Osteocyte (in vitro differentiated cells): ENCODE results near the gene MAPK4. TPM values are rescaled to one million over a fixed set of nuclear protein-coding genes. Genes with fewer than 3 reads are reported as not detected.
"Not testable (repeated sequence)": the region's sequence is repeated elsewhere in the genome, so short reads cannot be mapped to it uniquely, and the experiment has no call there.

Source experiments
- DNase-seq: peaks from one replicate; pipeline ENCODE4 v3.0.0; 2021; ENCODE audit warnings: mixed read lengths; ENCODE audit not compliant: unreplicated experiment; ENCODE audit errors: extremely low spot score
- H3K27ac Mint-ChIP-seq: one replicate; pipeline ENCODE4 v1.8.0; 2021; ENCODE audit warnings: mild to moderate bottlenecking, mixed read lengths; ENCODE audit not compliant: unreplicated experiment
- H3K27me3 Mint-ChIP-seq: one replicate; pipeline ENCODE4 v1.8.0; 2021; ENCODE audit warnings: mixed read lengths; ENCODE audit not compliant: unreplicated experiment
- H3K36me3 Mint-ChIP-seq: one replicate; pipeline ENCODE4 v1.8.0; 2021; ENCODE audit warnings: mixed read lengths; ENCODE audit not compliant: unreplicated experiment
- H3K4me1 Mint-ChIP-seq: one replicate; pipeline ENCODE4 v1.8.0; 2021; ENCODE audit warnings: mixed read lengths; ENCODE audit not compliant: unreplicated experiment
- H3K4me3 Mint-ChIP-seq: one replicate; pipeline ENCODE4 v1.8.0; 2021; ENCODE audit warnings: mild to moderate bottlenecking, moderate library complexity, mixed read lengths; ENCODE audit not compliant: unreplicated experiment
- H3K9me3 Mint-ChIP-seq: one replicate; pipeline ENCODE4 v1.8.0; 2021; ENCODE audit warnings: mixed read lengths; ENCODE audit not compliant: unreplicated experiment
- CTCF ChIP-seq: fragments of 200-600 bp; sonication (generic); IDR thresholded peaks from 2 replicates; pipeline ENCODE4 v1.5.0; 2021; ENCODE audit warnings: antibody characterized with exemption, mild to moderate bottlenecking, moderate library complexity
- total RNA-seq: library from RNA; stranded (reverse); gene quantifications from 2 replicates; pipeline ENCODE4 v1.2.1, GENCODE V29; 2021

MAPK4 gene
- total RNA-seq, 1 donor from 2014 or later: not detected

DNA sequence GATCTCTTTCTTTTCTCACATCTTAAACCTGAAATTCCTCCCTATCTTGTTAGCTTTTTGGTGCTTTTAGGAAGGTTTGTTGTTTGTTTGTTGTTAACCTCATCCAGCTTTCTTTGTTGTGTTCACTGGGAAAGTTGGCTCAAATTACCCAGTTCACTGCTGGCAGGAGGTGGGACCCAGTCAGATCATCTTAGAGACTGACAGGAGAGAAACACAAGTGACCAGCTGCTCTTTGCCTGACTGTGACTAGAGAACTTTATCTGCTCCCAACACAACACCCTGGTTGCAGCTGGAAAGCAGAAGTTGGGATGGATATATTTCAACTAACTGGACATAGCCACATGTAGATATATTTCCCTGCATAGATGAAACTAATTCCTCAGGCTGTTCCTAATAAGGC, 10.0 kb downstream of the MAPK4 start:
- H3K27ac Mint-ChIP-seq: no peak overlapping the region
- TF ChIP-seq CTCF: no peak
- H3K27me3 Mint-ChIP-seq: peaks cover 30% of the 10 kb centered on the region

GRCh38 chr18:50571606-50572005, 11.7 kb downstream of the MAPK4 start:
- Mint-ChIP-seq H3K4me3 (no peak overlapping the region), H3K9me3 (peaks cover 12% of the 10 kb centered on the region), H3K4me1 (no peaks in the 10 kb centered on the region), H3K36me3 (no peaks in the 10 kb centered on the region), H3K27ac (no peak overlapping the region), H3K27me3 (peaks cover 25% of the 10 kb centered on the region)
- TF ChIP-seq CTCF: no peak
- no peak for DNase-seq

More for the DNA sequence above, 10.0 kb downstream of the MAPK4 start:
- H3K9me3 Mint-ChIP-seq: peaks cover 12% of the 10 kb centered on the region
- no peaks in the 10 kb centered on the region for H3K4me1 Mint-ChIP-seq
- DNase-seq: no peak
- H3K4me3 Mint-ChIP-seq: no peak overlapping the region
- H3K36me3 Mint-ChIP-seq: no peaks in the 10 kb centered on the region

DNA sequence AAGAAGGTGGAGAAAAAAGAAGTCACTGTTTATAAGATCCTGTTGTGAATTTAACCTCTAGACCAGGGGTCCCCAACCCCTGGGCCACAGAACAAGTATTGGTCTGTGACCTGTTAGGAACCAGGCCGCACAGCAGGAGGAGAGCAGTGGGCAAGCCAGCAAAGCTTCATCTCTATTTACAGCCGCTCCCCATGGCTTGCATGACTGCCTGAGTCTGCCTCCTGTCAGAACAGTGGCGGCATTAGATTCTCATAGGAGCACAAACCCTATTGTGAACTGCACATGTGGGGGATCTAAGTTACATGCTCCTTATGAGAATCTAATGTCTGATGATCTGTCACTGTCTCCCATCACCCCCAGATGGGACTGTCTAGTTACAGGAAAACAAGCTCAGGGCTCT, 13.3 kb downstream of the MAPK4 start:
- Mint-ChIP-seq H3K27me3 (peaks cover 25% of the 10 kb centered on the region), H3K9me3 (peaks cover 12% of the 10 kb centered on the region)
- not testable (repeated sequence) for H3K27ac Mint-ChIP-seq, DNase-seq, H3K4me3 Mint-ChIP-seq, H3K36me3 Mint-ChIP-seq, H3K4me1 Mint-ChIP-seq

GRCh38 chr18:50573679-50574078, 13.8 kb downstream of the MAPK4 start:
- TF ChIP-seq CTCF: no peak
- H3K9me3 Mint-ChIP-seq: peaks cover 9% of the 10 kb centered on the region
- H3K27ac Mint-ChIP-seq: no peak overlapping the region
- no peaks in the 10 kb centered on the region for H3K36me3 Mint-ChIP-seq
- no peaks in the 10 kb centered on the region for H3K4me1 Mint-ChIP-seq
- H3K4me3 Mint-ChIP-seq: no peak overlapping the region
- DNase-seq: no peak
- H3K27me3 Mint-ChIP-seq: peaks cover 25% of the 10 kb centered on the region

DNA sequence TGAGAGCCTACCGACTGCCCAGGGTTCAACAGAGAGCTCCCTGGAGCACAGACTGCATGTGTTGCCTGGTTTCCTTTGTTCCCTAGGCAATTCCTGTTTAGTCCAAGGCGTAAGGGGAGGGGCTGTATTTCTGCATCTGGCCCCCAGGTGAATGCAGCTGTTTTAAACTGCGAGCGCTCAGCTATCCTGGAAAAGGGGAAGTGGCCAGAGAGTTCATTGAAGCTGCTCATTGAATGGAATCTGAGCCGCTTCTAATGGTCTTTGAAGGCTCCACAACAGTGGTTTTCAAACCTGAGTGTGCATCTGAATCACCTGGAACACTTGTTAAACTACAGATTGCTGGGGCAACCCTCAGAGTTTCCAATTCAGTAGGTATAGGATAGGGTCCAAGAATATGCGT, 18.1 kb downstream of the MAPK4 start:
- H3K4me1 Mint-ChIP-seq: no peaks in the 10 kb centered on the region
- H3K27me3 Mint-ChIP-seq: peaks cover 6% of the 10 kb centered on the region
- no peak for TF ChIP-seq CTCF
- H3K9me3 Mint-ChIP-seq: no peaks in the 10 kb centered on the region
- no peak overlapping the region for H3K27ac Mint-ChIP-seq
- DNase-seq: no peak
- no peaks in the 10 kb centered on the region for H3K36me3 Mint-ChIP-seq
- no peak overlapping the region for H3K4me3 Mint-ChIP-seq

- Mint-ChIP-seq H3K4me3 (no peak overlapping the region), H3K36me3 (no peaks in the 10 kb centered on the region), H3K27ac (no peak overlapping the region), H3K4me1 (no peaks in the 10 kb centered on the region), H3K27me3 (peaks cover 6% of the 10 kb centered on the region), H3K9me3 (no peaks in the 10 kb centered on the region)
- TF ChIP-seq CTCF: no peak
- no peak for DNase-seq
Measured at GRCh38 chr18:50578651-50579050, 18.8 kb downstream of the MAPK4 start.
